HTR-8/SVneo (cell line): ENCODE measurements around the gene DAPK1.

Source experiments
- DNase-seq: peaks from one replicate; pipeline ENCODE4 v3.0.0; 2011; ENCODE audit warnings: low spot score, mixed read lengths; ENCODE audit not compliant: insufficient read length
- FAIRE-seq: peaks from 2 replicates; lab custom pipeline; 2011; peaks lifted over from hg19 to GRCh38; lab: Jason Lieb, UNC

Gene DAPK1

GRCh38 chr9:87716141-87716540, 218.5 kb downstream of the DAPK1 start:
- FAIRE-seq, result no peak
- DNase-seq, result no peak

- DNase-seq (no peak), FAIRE-seq (no peak)
These were observed 219.8 kb downstream of the DAPK1 start for GRCh38 chr9:87717456-87717855.

- FAIRE-seq, result no peak
- no peak for DNase-seq
These were observed 220.6 kb downstream of the DAPK1 start for GRCh38 chr9:87718231-87718630.

- no peak for FAIRE-seq
- no peak for DNase-seq
These were observed 221.4 kb downstream of the DAPK1 start for GRCh38 chr9:87718852-87719612.

- FAIRE-seq (no peak), DNase-seq (no peak)
These were observed 222.5 kb downstream of the DAPK1 start for GRCh38 chr9:87720173-87720572.

- DNase-seq (no peak), FAIRE-seq (no peak)
These were observed 224.9 kb downstream of the DAPK1 start for GRCh38 chr9:87722393-87723088.

GRCh38 chr9:87725356-87725899, 227.8 kb downstream of the DAPK1 start:
- FAIRE-seq, result no peak
- no peak for DNase-seq

- DNase-seq (peak; percentile 54), FAIRE-seq (no peak)
These were observed 228.4 kb downstream of the DAPK1 start, which contains the start of gene CTSL for GRCh38 chr9:87725900-87726709. CTSL (plus strand) TSS chr9:87726119; CDS start chr9:87727604, 1,485 bp downstream.

GRCh38 chr9:87729246-87729645, 231.6 kb downstream of the DAPK1 start:
- DNase-seq, result no peak
- FAIRE-seq, result no peak

- DNase-seq (no peak), FAIRE-seq (no peak)
These were observed 233.7 kb downstream of the DAPK1 start for GRCh38 chr9:87731321-87731720.

- DNase-seq, result no peak
- FAIRE-seq, result no peak
These were observed 234.7 kb downstream of the DAPK1 start for GRCh38 chr9:87732344-87732743.

GRCh38 chr9:87732756-87733155, 235.1 kb downstream of the DAPK1 start:
- FAIRE-seq, result no peak
- DNase-seq, result no peak

GRCh38 chr9:87733273-87734052, 235.8 kb downstream of the DAPK1 start:
- FAIRE-seq (no peak), DNase-seq (no peak)

GRCh38 chr9:87734106-87734505, 236.4 kb downstream of the DAPK1 start:
- DNase-seq (no peak), FAIRE-seq (no peak)

GRCh38 chr9:87739546-87739945, 241.9 kb downstream of the DAPK1 start:
- DNase-seq (no peak), FAIRE-seq (no peak)

- FAIRE-seq (no peak), DNase-seq (no peak)
These were observed 242.5 kb downstream of the DAPK1 start for GRCh38 chr9:87740209-87740608.

- DNase-seq, result no peak
- no peak for FAIRE-seq
These were observed 243.7 kb downstream of the DAPK1 start for GRCh38 chr9:87741326-87741725.

GRCh38 chr9:87741891-87742290, 244.2 kb downstream of the DAPK1 start:
- no peak for DNase-seq
- FAIRE-seq, result no peak

- FAIRE-seq, result no peak
- DNase-seq, result no peak
These were observed 245.3 kb downstream of the DAPK1 start for GRCh38 chr9:87742813-87743428.
